ENCODE measurements around the gene ADPRM. TPM values are rescaled to one million over a fixed set of nuclear protein-coding genes. Genes with fewer than 3 reads are reported as not detected.
"Not testable (repeated sequence)": the region's sequence is repeated elsewhere in the genome, so short reads cannot be mapped to it uniquely, and the experiment has no call there.

The ADPRM gene
- total RNA-seq, 2 experiments from 2014 or later = 13.0 to 13.6 TPM

DNA sequence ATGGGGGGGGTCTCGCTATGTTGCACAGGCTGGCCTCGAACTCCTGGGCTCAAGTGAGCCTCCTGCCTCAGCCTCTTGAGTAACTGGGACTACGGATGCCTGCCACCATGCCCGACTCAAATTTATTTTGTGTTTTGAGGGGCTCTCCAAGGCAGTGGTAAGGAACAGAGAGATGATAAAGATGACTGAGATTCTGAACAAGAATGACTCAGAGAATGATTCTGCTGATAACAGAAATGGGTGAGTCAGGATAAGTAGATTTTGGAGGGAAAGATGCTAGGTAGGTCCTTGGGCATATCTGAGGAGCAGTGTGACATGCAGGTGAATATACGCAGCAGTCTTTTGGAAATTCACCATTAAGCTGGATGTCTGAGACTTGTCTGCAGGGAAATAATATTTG, 29.8 kb downstream of the ADPRM start:
- POLR2A ChIA-PET = no interaction called here
- peak; percentile 59 for ATAC-seq
- Mint-ChIP-seq H3K9me3 (no peaks in the 10 kb centered on the region), H3K27ac (no peak overlapping the region), H3K36me3 (ENCODE audit: low read depth) (peaks cover 2% of the 10 kb centered on the region), H3K27me3 (no peaks in the 10 kb centered on the region), H3K4me3 (no peak overlapping the region), H3K4me1 (ENCODE audit: low read depth) (peaks cover 18% of the 10 kb centered on the region)
- CTCF ChIA-PET = interaction anchor here (0.8 to 2.1 kb wide), 2 partner anchors 10 to 43 kb away, joined by 3 to 7 read pairs; no protein-coding TSS in a partner anchor
- TF ChIP-seq, protein P1, sequence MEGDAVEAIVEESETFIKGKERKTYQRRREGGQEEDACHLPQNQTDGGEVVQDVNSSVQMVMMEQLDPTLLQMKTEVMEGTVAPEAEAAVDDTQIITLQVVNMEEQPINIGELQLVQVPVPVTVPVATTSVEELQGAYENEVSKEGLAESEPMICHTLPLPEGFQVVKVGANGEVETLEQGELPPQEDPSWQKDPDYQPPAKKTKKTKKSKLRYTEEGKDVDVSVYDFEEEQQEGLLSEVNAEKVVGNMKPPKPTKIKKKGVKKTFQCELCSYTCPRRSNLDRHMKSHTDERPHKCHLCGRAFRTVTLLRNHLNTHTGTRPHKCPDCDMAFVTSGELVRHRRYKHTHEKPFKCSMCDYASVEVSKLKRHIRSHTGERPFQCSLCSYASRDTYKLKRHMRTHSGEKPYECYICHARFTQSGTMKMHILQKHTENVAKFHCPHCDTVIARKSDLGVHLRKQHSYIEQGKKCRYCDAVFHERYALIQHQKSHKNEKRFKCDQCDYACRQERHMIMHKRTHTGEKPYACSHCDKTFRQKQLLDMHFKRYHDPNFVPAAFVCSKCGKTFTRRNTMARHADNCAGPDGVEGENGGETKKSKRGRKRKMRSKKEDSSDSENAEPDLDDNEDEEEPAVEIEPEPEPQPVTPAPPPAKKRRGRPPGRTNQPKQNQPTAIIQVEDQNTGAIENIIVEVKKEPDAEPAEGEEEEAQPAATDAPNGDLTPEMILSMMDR (IDR thresholded peaks at IDR 0.05) = no peak
- intact Hi-C loops (cut with micrococcal nuclease) = no loop called here
- DNase-seq = peak; percentile 17

DNA sequence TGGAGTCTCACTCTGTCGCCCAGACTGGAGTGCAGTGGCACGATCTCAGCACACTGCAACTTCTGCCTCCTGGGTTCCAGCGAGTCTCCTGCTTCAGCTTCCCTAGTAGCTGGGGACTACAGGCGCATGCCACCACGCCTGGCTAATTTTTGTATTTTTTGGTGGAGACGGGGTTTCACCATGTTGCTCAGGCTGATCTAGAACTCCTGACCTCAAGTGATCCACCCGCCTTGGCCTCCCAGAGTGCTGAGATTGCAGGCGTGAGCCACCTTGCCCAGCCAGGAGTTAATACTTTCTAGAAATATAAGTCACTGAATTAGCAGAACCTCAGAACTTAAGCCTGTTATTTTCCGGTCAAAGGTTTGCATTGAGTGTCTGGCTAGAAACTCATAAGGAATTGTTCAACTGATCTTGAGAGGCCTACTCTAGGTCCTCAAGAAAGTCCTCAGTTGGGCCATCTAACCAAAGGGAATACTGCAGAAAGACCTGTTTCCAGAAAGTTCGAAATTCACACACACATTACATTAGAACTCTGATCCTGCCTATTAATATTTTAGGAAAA, 31.0 kb downstream of the ADPRM start:
- CTCF ChIA-PET = interaction anchor here (2.1 kb wide), 1 partner anchor 9 kb away, joined by 7 read pairs; no protein-coding TSS in a partner anchor
- Mint-ChIP-seq H3K4me1 (ENCODE audit: low read depth) (peaks cover 18% of the 10 kb centered on the region), H3K4me3 (no peak overlapping the region), H3K27me3 (no peaks in the 10 kb centered on the region), H3K36me3 (ENCODE audit: low read depth) (peaks cover 2% of the 10 kb centered on the region), H3K9me3 (no peaks in the 10 kb centered on the region), H3K27ac (no peak overlapping the region)
- intact Hi-C loops (cut with micrococcal nuclease) = no loop called here
- ATAC-seq (no peak), DNase-seq (no peak)
- TF ChIP-seq, protein P1 (IDR thresholded peaks at IDR 0.05) = no peak
- POLR2A ChIA-PET = no interaction called here

DNA sequence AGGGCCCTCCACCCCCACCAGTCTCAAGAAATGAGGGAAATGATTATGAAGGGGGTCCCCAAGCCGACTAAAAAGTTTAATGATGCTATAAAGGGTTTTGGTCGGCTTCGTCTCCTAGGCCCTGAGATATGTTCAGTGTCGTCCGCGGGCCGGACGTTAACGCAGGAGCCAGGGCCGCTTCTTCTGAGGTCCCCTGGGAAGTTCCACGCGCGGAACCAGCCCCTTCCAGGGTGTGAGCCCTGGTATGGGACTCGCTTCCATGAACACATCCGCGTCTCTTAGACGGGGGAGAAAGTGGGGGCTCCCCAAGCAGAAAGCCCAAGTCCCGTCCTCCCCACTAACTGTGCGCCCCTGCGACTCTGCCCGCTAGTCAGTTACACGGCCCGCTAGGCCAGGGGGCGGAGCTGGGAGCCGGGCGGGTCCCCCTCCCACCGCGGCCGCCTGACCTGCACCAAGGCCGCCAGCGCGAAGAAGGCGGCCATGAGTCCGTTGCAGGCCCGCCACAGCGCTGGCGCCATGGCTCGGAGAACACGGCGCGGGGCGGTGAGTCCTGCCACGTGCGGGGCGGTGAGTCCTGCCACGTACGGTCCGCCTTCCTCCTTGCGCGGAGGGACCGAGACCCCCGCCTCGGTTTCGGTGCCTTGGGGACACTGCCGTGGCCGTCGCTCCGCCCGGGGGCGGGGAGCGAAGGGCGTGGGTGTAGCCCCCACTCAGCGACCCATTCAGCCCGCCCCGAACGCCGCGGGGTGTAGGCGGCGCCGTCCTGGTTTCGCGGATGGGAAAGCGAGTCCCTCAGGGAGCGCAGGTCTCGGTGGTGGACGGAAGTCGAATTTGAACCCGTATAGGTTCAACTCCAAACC, 32.2 kb downstream of the ADPRM start, which contains the start of gene TMEM220:
TSS of gene TMEM220 (minus strand) at position 690 of the 860 bp plus-strand sequence. CDS start at position 518, 172 bp downstream.
- peak; percentile 63 for ATAC-seq
- CTCF ChIA-PET = interaction anchor here (1.7 kb wide), 1 partner anchor 112 kb away, joined by 4 read pairs; no protein-coding TSS in a partner anchor

DNA sequence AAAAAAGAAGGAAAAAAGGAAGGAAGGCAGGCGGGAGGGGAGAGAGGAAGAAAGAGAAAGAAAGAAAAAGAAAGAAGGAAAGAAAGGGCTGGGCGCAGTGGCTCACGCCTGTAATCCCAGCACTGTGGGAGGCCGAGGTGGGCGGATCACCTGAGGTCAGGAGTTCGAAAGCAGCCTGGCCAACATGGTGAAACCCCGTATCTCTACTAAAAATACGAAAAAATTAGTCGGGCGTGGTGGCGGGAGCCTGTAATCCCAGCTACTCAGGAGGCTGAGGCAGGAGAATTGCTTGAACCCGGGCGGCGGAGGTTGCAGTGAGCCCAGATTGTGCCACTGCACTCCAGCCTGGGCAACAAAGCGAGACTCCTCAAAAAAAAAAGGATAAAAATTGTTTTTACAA, 32.9 kb downstream of the ADPRM start:
- ChIA-PET POLR2A (interaction anchor here (1.3 kb wide), 1 partner anchor 34 kb away, joined by 4 read pairs; no protein-coding TSS in a partner anchor), CTCF (interaction anchor here (0.8 to 1.7 kb wide), 3 partner anchors 84 to 115 kb away, joined by 3 to 4 read pairs (median 4); no protein-coding TSS in a partner anchor)
- peaks cover 18% of the 10 kb centered on the region for H3K4me1 Mint-ChIP-seq (ENCODE audit: low read depth)
- H3K4me3 Mint-ChIP-seq = peak overlapping the region; percentile 78
- intact Hi-C loops (cut with micrococcal nuclease); ATAC-seq; H3K36me3 Mint-ChIP-seq (ENCODE audit: low read depth); H3K9me3 Mint-ChIP-seq; H3K27me3 Mint-ChIP-seq: not testable (repeated sequence)
- peak overlapping the region; percentile 67 for H3K27ac Mint-ChIP-seq
- peak; percentile 47 for DNase-seq

More for the DNA sequence above, 32.2 kb downstream of the ADPRM start, which contains the start of gene TMEM220:
- H3K36me3 Mint-ChIP-seq (ENCODE audit: low read depth) = peaks cover 2% of the 10 kb centered on the region
- peaks cover 18% of the 10 kb centered on the region for H3K4me1 Mint-ChIP-seq (ENCODE audit: low read depth)
- H3K4me3 Mint-ChIP-seq = peak within 1 kb of the TSS; percentile 78
- TF ChIP-seq, protein P1 (IDR thresholded peaks at IDR 0.05) = no peak
- peak; percentile 48 for DNase-seq
- peak within 1 kb of the TSS; percentile 81 for H3K27ac Mint-ChIP-seq
- POLR2A ChIA-PET = no interaction called here
- intact Hi-C loops (cut with micrococcal nuclease) = no loop called here
- no peaks in the 10 kb centered on the region for H3K27me3 Mint-ChIP-seq
- no peaks in the 10 kb centered on the region for H3K9me3 Mint-ChIP-seq

DNA sequence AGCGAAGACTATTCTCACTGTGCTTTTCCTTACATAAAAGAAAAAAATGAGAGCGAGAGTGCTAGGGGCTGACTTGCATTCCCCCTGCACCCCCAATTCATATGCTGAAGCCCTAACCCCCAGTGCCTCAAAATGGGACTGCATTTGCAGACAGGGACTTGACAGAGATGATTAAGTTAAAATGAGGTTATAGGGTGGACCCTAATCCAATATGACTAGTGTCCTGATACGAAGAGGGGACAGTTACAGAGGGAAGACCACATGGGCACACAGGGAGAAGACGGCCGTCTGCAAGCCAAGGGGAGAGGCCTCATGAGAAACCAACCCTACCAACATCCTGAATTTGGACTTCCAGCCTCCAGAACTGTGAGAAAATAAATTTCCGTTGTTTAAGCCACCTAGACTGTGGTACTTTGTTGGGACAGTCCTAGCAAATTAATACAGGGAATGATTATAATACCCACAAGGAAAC, 34.0 kb downstream of the ADPRM start:
- POLR2A ChIA-PET = interaction anchor here (1.3 kb wide), 1 partner anchor 35 kb away, joined by 4 read pairs; no protein-coding TSS in a partner anchor
- DNase-seq (no peak), ATAC-seq (no peak)
- H3K27ac Mint-ChIP-seq = no peak overlapping the region
- TF ChIP-seq, protein P1 (IDR thresholded peaks at IDR 0.05) = no peak
- intact Hi-C loops (cut with micrococcal nuclease) = no loop called here
- CTCF ChIA-PET = interaction anchor here (1.7 kb wide), 1 partner anchor 85 kb away, joined by 4 read pairs; no protein-coding TSS in a partner anchor
- no peaks in the 10 kb centered on the region for H3K36me3 Mint-ChIP-seq (ENCODE audit: low read depth)
- peak overlapping the region; percentile 78 for H3K4me3 Mint-ChIP-seq
- no peaks in the 10 kb centered on the region for H3K9me3 Mint-ChIP-seq
- H3K27me3 Mint-ChIP-seq = no peaks in the 10 kb centered on the region
- peaks cover 18% of the 10 kb centered on the region for H3K4me1 Mint-ChIP-seq (ENCODE audit: low read depth)

DNA sequence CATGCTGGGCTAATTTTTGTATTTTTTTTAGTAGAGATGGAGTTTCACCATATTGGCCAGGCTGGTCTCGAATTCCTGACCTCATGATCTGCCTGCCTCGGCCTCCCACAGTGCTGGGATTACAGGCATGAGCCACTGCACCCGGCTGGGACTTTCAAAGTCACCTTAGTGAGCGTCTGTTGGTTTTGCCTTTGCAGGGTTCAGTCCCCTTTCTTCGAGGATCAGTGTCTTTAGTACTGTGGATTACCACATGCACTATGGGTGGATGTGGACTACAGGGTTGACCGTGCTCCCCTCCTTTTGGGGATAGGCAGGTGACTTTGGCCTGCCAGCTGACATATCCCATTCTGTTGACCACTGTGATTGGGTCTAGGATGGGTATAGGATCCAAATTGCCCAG, 34.7 kb downstream of the ADPRM start:
- H3K36me3 Mint-ChIP-seq (ENCODE audit: low read depth); POLR2A ChIA-PET; H3K27me3 Mint-ChIP-seq; H3K4me3 Mint-ChIP-seq; H3K27ac Mint-ChIP-seq; intact Hi-C loops (cut with micrococcal nuclease); ATAC-seq; DNase-seq; CTCF ChIA-PET; H3K9me3 Mint-ChIP-seq: not testable (repeated sequence)
- H3K4me1 Mint-ChIP-seq (ENCODE audit: low read depth) = peaks cover 16% of the 10 kb centered on the region

All from activated CD8-positive, alpha-beta T cell treated with anti-CD3 and anti-CD28 coated beads for 36 hours (primary cell).